Cardiac muscle cell (in vitro differentiated cells and primary cell): Measurements from ENCODE around the gene ATG13. TPM values are rescaled to one million over a fixed set of nuclear protein-coding genes. Genes with fewer than 3 reads are reported as not detected.

ENCODE experiments used
- DNase-seq, 2 donors: peaks; one replicate each; pipeline versions ENCODE4 v3.0.0 to v3.0.0-alpha.2; 2010 to 2017; ENCODE audit warnings: low read depth in 1 of 2, low spot score in 1 of 2
- H3K27ac ChIP-seq: fragments of 200-600 bp; sonication (generic); 2 replicates; pipeline ENCODE4 v1.5.1; 2016
- H3K27me3 ChIP-seq: fragments of 200-600 bp; sonication (generic); 2 replicates; pipeline ENCODE4 v1.6.0; 2016; ENCODE audit warnings: control low read depth
- H3K36me3 ChIP-seq: fragments of 200-600 bp; sonication (generic); 2 replicates; pipeline ENCODE4 v1.5.1; 2016; ENCODE audit warnings: control low read depth
- H3K4me1 ChIP-seq: fragments of 200-600 bp; sonication (generic); 2 replicates; pipeline ENCODE4 v1.8.1; 2017; ENCODE audit warnings: low read depth, mild to moderate bottlenecking, mixed run types
- H3K4me3 ChIP-seq: fragments of 200-600 bp; sonication (generic); 2 replicates; pipeline ENCODE4 v1.5.1; 2016; ENCODE audit warnings: mild to moderate bottlenecking
- H3K9me3 ChIP-seq: fragments of 200-600 bp; sonication (generic); 2 replicates; pipeline ENCODE4 v1.5.1; 2017; ENCODE audit warnings: low read depth, mild to moderate bottlenecking, control low read depth
- polyA plus RNA-seq: library from polyadenylated mRNA; unstranded; fragments of >200 nt; fragmentation: Nextera tagmentation; extraction: Ambion mirVana; gene quantifications from 2 replicates; pipeline ENCODE4 v1.2.1, GENCODE V29; 2016
- total RNA-seq: library from RNA; depleted of rRNA; stranded (reverse); fragments of >200 nt; gene quantifications from 2 replicates; pipeline ENCODE4 v1.2.3, GENCODE V29; 2016
- TF ChIP-seq, protein P1 (sequence below): IDR thresholded peaks from 2 replicates; pipeline ENCODE4 v1.5.1; 2012; ENCODE audit warnings: low read depth, mild to moderate bottlenecking, low read length

ATG13 gene
- total and polyA plus RNA-seq, 2 experiments from 2014 or later = 56.8 to 78.5 TPM

DNA sequence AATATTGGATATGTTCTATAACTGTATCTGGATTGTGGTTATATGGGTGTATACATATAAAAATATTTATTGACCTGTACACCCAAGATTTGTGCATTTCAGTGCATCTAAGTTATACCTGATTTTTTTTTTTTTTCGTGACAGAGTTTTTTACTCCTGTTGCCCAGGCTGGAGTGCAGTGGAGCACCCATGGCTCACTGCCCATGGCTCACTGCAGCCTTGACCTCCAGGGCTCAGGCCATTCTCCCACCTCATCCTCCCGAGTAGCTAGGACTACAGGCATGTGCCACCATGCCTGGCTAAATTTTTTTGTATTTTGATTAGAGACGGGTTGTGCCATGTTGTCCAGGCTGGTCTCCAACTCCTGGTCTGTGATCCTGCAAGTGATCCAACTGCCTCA, 24.3 kb downstream of the ATG13 start:
- DNase-seq = no peak
- TF ChIP-seq, protein P1, sequence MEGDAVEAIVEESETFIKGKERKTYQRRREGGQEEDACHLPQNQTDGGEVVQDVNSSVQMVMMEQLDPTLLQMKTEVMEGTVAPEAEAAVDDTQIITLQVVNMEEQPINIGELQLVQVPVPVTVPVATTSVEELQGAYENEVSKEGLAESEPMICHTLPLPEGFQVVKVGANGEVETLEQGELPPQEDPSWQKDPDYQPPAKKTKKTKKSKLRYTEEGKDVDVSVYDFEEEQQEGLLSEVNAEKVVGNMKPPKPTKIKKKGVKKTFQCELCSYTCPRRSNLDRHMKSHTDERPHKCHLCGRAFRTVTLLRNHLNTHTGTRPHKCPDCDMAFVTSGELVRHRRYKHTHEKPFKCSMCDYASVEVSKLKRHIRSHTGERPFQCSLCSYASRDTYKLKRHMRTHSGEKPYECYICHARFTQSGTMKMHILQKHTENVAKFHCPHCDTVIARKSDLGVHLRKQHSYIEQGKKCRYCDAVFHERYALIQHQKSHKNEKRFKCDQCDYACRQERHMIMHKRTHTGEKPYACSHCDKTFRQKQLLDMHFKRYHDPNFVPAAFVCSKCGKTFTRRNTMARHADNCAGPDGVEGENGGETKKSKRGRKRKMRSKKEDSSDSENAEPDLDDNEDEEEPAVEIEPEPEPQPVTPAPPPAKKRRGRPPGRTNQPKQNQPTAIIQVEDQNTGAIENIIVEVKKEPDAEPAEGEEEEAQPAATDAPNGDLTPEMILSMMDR = no peak
- no peak overlapping the region for H3K4me3 ChIP-seq
- H3K4me1 ChIP-seq = no peaks in the 10 kb centered on the region
- H3K9me3 ChIP-seq = no peaks in the 10 kb centered on the region
- peaks cover 7% of the 10 kb centered on the region for H3K36me3 ChIP-seq
- H3K27me3 ChIP-seq = no peaks in the 10 kb centered on the region
- no peak overlapping the region for H3K27ac ChIP-seq

DNA sequence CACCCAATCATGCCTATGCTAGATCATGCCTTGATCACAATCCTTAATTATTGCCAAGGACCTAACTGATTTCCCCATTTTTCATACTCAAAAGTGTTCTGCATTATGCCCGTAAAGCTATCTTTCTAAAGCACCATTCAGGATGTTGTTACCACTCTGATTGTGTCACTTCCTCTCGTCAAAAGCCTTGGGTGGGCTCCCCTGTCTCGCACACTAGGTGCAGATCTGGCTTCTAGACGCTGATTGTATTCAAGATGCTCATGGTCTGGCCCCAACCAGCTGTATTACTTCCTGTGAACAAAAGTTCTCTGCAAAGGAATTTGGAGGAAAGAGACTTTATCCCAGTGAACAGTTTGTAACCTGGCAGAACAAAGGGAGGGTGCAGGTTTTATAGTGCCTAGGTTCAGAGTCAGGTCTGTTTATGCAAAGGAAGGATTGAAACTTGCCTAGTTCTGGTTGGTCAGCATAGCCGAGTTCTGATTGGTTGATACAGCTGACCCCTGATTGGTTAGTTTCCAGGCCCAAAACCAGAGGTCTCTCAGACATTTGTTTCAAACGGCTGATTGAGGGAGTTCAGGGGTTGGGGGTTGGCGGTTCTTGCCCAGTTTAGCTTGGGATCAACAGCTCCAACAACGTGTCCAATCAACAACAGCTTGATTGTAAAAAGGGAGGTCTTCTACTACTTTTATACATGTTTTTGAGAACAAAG, 25.4 kb downstream of the ATG13 start:
- Histone ChIP-seq H3K36me3 (peaks cover 12% of the 10 kb centered on the region), H3K27me3 (no peaks in the 10 kb centered on the region), H3K27ac (no peak overlapping the region), H3K4me3 (no peak overlapping the region), H3K4me1 (no peaks in the 10 kb centered on the region), H3K9me3 (no peaks in the 10 kb centered on the region)
- no peak for DNase-seq
- TF ChIP-seq, protein P1 = no peak

DNA sequence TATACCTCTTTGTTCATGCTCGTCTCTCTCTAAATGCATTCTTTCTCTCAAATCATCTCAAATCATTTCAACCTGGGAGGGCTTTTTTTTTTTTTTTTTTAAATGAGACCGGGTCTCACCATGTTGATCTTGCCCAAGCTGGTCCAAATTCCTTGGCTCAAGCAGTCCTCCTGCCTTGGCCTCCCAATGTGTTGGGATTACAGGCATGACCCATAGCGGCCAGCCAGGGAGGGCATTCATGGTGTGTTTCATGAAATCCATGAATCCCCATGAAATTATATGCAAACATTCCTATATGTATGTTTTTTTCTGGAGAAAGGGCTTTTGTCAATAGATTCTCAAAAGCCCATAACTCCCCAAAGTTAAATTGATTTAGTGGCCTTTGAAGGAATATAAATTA, 26.2 kb downstream of the ATG13 start:
- no peaks in the 10 kb centered on the region for H3K9me3 ChIP-seq
- TF ChIP-seq, protein P1 = no peak
- H3K27me3 ChIP-seq = no peaks in the 10 kb centered on the region
- no peaks in the 10 kb centered on the region for H3K4me1 ChIP-seq
- no peak for DNase-seq
- H3K36me3 ChIP-seq = peaks cover 16% of the 10 kb centered on the region
- H3K4me3 ChIP-seq = no peak overlapping the region
- H3K27ac ChIP-seq = no peak overlapping the region

DNA sequence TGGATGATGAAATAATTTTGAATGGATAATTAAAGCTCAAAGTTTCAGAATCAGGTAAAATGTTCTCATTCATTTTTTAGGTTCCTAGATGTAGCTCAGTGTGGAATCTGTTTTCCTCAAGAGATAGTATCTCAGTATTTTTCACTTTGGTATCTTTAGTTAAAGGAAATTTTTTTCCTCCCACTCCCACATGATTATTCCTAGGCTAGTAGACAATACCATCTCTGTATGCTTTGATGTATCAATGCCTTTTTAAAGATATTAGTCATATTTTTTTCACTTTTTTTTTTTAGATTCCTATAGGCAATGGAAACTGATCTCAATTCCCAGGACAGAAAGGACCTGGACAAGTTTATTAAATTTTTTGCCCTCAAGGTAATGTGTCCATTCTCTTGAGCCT, 26.6 kb downstream of the ATG13 start:
- H3K9me3 ChIP-seq = no peaks in the 10 kb centered on the region
- no peak overlapping the region for H3K4me3 ChIP-seq
- no peak for DNase-seq
- H3K36me3 ChIP-seq = peaks cover 16% of the 10 kb centered on the region
- no peaks in the 10 kb centered on the region for H3K27me3 ChIP-seq
- no peak overlapping the region for H3K27ac ChIP-seq
- H3K4me1 ChIP-seq = no peaks in the 10 kb centered on the region
- TF ChIP-seq, protein P1 = no peak

DNA sequence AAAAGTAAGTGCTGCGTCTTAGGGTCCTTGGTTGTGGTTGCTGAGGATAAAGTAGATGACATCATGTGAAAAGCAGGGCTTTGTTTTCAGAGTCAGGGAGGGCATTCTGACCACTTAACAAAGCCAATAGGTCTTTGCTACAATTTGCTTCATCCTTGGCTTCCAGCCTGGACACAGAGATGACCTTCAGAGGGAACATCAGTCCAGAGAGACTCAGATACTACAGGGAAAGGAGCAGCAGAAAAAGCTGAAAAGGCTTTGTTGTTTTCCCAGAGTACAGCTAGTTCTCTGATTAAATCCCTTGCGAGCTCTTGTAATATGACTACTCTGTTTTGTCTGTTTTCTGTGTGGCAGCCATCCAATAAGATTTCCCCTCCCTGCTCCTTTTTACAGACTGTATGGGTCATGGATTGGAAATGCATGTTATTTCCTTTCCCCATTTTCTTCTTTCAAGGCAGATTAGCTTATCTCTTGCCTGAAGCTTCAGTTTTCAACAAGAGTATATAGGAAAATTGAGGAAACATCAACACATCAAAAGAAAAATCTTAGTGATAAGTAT, 31.9 kb downstream of the ATG13 start:
- no peaks in the 10 kb centered on the region for H3K27me3 ChIP-seq
- H3K36me3 ChIP-seq = peaks cover 38% of the 10 kb centered on the region
- no peak overlapping the region for H3K27ac ChIP-seq
- TF ChIP-seq, protein P1 = no peak
- H3K4me3 ChIP-seq = no peak overlapping the region
- H3K9me3 ChIP-seq = no peaks in the 10 kb centered on the region
- peak in 1 of 2 donors; percentile 98 for DNase-seq
- no peaks in the 10 kb centered on the region for H3K4me1 ChIP-seq
